HCT116 (cell line): ENCODE measurements around the gene MACC1. TPM values are rescaled to one million over a fixed set of nuclear protein-coding genes. Genes with fewer than 3 reads are reported as not detected.
"Not testable (repeated sequence)": the region's sequence is repeated elsewhere in the genome, so short reads cannot be mapped to it uniquely, and the experiment has no call there.

Source experiments
- ATAC-seq: fragments of 200-7000 bp; cut with Tn5 transposase; 2 replicates; pipeline ENCODE4 v1.9.1; 2020; ENCODE audit warnings: mild to moderate bottlenecking, moderate library complexity
- BruUV-seq: library from RNA; stranded (reverse); fragments of 400-500 nt; replicated peaks from 2 replicates; lab custom pipeline; 2021; lab: Mats Ljungman, UMichigan
- CTCF ChIA-PET: fragments of 300-600 bp; sonication (Branson Sonifier 250); formaldehyde crosslinking; loops from one replicate; lab custom pipeline; 2021; ENCODE audit warnings: antibody characterized with exemption; lab: Charles Lee
- POLR2A ChIA-PET: fragments of 300-600, 350-600 bp; sonication (Branson Sonifier 250); formaldehyde crosslinking; loops from one replicate; lab custom pipeline; 2021; ENCODE audit warnings: antibody characterized with exemption; lab: Charles Lee
- RAD21 ChIA-PET, 2 experiments: fragments of 300-600 bp; sonication (Branson Sonifier 250); formaldehyde crosslinking; loops; one replicate each; lab custom pipeline; 2023; ENCODE audit warnings: low total read pairs in 2 of 2; ENCODE audit not compliant: uncharacterized antibody in 2 of 2, unreplicated experiment in 2 of 2, low non-redundant PET in 1 of 2; lab: Charles Lee
- DNase-seq: peaks from one replicate; pipeline ENCODE4 v3.0.0-alpha.2; 2010; ENCODE audit warnings: low read depth, low spot score
- H2AFZ ChIP-seq: fragments of 200-600 bp; shearing (Covaris generic), sonication (generic); 2 replicates; pipeline ENCODE4 v1.6.1; 2017; ENCODE audit warnings: low read depth, mixed run types, mixed read lengths, antibody characterized with exemption, low read length; ENCODE audit not compliant: poor library complexity, severe bottlenecking
- H3K27ac ChIP-seq: 2 replicates; pipeline ENCODE4 v1.5.1; 2012; ENCODE audit warnings: low read depth, low read length
- H3K27me3 ChIP-seq: fragments of 200-600 bp; sonication (generic); 2 replicates; pipeline ENCODE4 v1.6.1; 2016; ENCODE audit warnings: mixed run types, low read length, mixed read lengths; ENCODE audit not compliant: insufficient read depth
- H3K36me3 ChIP-seq, 2 experiments: fragments of 200-500 bp in 1 of 2; fragments of 200-600 bp in 1 of 2; sonication (Bioruptor generic) in 1 of 2; sonication (generic) in 1 of 2; 2 replicates each; pipeline versions ENCODE4 v1.5.1 to v1.6.1; 2014 to 2016; ENCODE audit warnings: low read length in 2 of 2, inconsistent platforms in 1 of 2, mixed read lengths in 1 of 2, mixed run types in 1 of 2; ENCODE audit not compliant: insufficient read depth in 2 of 2, control insufficient read depth in 1 of 2
- H3K4me1 ChIP-seq, 2 experiments: fragments of 200-600 bp in 1 of 2; sonication (generic) in 1 of 2; 2 replicates each; pipeline versions ENCODE4 v1.5.1 to v1.6.1; 2012 to 2017; ENCODE audit warnings: low read length in 2 of 2, inconsistent platforms in 1 of 2, mild to moderate bottlenecking in 1 of 2, mixed read lengths in 1 of 2, mixed run types in 1 of 2, moderate library complexity in 1 of 2; ENCODE audit not compliant: insufficient read depth in 2 of 2, control insufficient read depth in 1 of 2
- H3K4me2 ChIP-seq: fragments of 200-600 bp; sonication (generic); 2 replicates; pipeline ENCODE4 v1.6.1; 2017; ENCODE audit warnings: mixed run types, low read length, mixed read lengths
- H3K4me3 ChIP-seq, 2 experiments: fragments of 200-600 bp in 1 of 2; sonication (generic) in 1 of 2; replicated peaks in 1 of 2; 2 replicates each; pipeline ENCODE4 v1.5.1; 2011 to 2016; ENCODE audit warnings: low read length in 2 of 2, control low read depth in 1 of 2, low read depth in 1 of 2, mild to moderate bottlenecking in 1 of 2, mixed read lengths in 1 of 2, mixed run types in 1 of 2
- H3K79me2 ChIP-seq: fragments of 200-600 bp; sonication (generic); 2 replicates; pipeline ENCODE4 v1.6.1; 2017; ENCODE audit warnings: mild to moderate bottlenecking, mixed run types, low read length, moderate library complexity, mixed read lengths; ENCODE audit not compliant: insufficient read depth
- H3K9ac ChIP-seq: fragments of 200-600 bp; sonication (generic); 2 replicates; pipeline ENCODE4 v1.6.1; 2016; ENCODE audit warnings: low read length, mixed read lengths
- H3K9me2 ChIP-seq: fragments of 200-600 bp; sonication (generic), shearing (Covaris generic); 2 replicates; pipeline ENCODE4 v1.6.1; 2017; ENCODE audit warnings: mixed run types, mild to moderate bottlenecking, moderate library complexity; ENCODE audit not compliant: insufficient read depth
- H3K9me3 ChIP-seq, 2 experiments: fragments of 200-500 bp in 1 of 2; fragments of 200-600 bp in 1 of 2; sonication (Bioruptor generic) in 1 of 2; sonication (generic) in 1 of 2; 2 replicates each; pipeline ENCODE4 v1.6.1; 2014 to 2017; ENCODE audit warnings: low read length in 2 of 2, mixed read lengths in 2 of 2, inconsistent platforms in 1 of 2, low read depth in 1 of 2, mild to moderate bottlenecking in 1 of 2, mixed run types in 1 of 2, moderate library complexity in 1 of 2; ENCODE audit not compliant: control insufficient read depth in 1 of 2, insufficient read depth in 1 of 2
- H4K20me1 ChIP-seq: fragments of 200-600 bp; sonication (generic), shearing (Covaris generic); 2 replicates; pipeline ENCODE4 v1.6.1; 2017; ENCODE audit warnings: mixed run types, mild to moderate bottlenecking, moderate library complexity; ENCODE audit not compliant: insufficient read depth
- CTCF ChIP-seq, 3 experiments: fragments of 200-600 bp in 1 of 3; sonication (generic) in 1 of 3; IDR thresholded peaks in 2 of 3; conservative IDR thresholded peaks in 1 of 3; 2 replicates each; pipeline ENCODE4 v1.5.1; 2012 to 2017; ENCODE audit warnings: low read depth in 2 of 3, low read length in 2 of 3, antibody characterized with exemption in 1 of 3, borderline replicate concordance in 1 of 3, control low read depth in 1 of 3, mild to moderate bottlenecking in 1 of 3, mixed read lengths in 1 of 3, mixed run types in 1 of 3, moderate library complexity in 1 of 3; ENCODE audit not compliant: insufficient read depth in 1 of 3
- EGR1 ChIP-seq: IDR thresholded peaks from 2 replicates; pipeline ENCODE4 v1.6.1; 2012; ENCODE audit warnings: low read depth
- EZH2phosphoT487 ChIP-seq: fragments of 200-600 bp; IDR thresholded peaks from 2 replicates; pipeline ENCODE4 v1.6.1; 2018; ENCODE audit warnings: antibody characterized with exemption, borderline replicate concordance
- MAX ChIP-seq: IDR thresholded peaks from 2 replicates; pipeline ENCODE4 v1.6.1; 2012
- POLR2A ChIP-seq: IDR thresholded peaks from 2 replicates; pipeline ENCODE4 v1.7.0; 2011; ENCODE audit warnings: borderline replicate concordance; ENCODE audit not compliant: insufficient read depth, insufficient read length; ENCODE audit errors: extremely low read depth
- SIN3A ChIP-seq: IDR thresholded peaks from 2 replicates; pipeline ENCODE4 v1.6.1; 2012; ENCODE audit warnings: low read depth
- SRF ChIP-seq: IDR thresholded peaks from 2 replicates; pipeline ENCODE4 v1.6.1; 2012; ENCODE audit warnings: low read depth
- YY1 ChIP-seq: IDR thresholded peaks from 2 replicates; pipeline ENCODE4 v1.6.1; 2011; ENCODE audit warnings: low read length, low read depth, moderate library complexity, mild to moderate bottlenecking; ENCODE audit not compliant: insufficient replicate concordance; ENCODE audit errors: extremely low read depth
- ZBTB33 ChIP-seq: IDR thresholded peaks from 2 replicates; pipeline ENCODE4 v1.6.1; 2011; ENCODE audit warnings: mild to moderate bottlenecking, low read length, moderate library complexity; ENCODE audit not compliant: insufficient replicate concordance; ENCODE audit errors: extremely low read depth
- ZNF274 ChIP-seq: fragments of 200-500 bp; sonication (Bioruptor generic); IDR thresholded peaks from 2 replicates; pipeline ENCODE4 v1.6.1; 2014; ENCODE audit warnings: mild to moderate bottlenecking, low read depth, low read length, inconsistent platforms
- intact Hi-C: fragments of 100-400 bp; cut with micrococcal nuclease; formaldehyde crosslinking; loops from 2 replicates; pipeline ENCODE4 v1.10.0; 2022
- total RNA-seq: library from RNA; stranded (reverse); gene quantifications from one replicate; pipeline ENCODE4 v1.2.1, GENCODE V29; 2021; ENCODE audit not compliant: unreplicated experiment

Gene MACC1
- total RNA-seq, 1 experiment from 2014 or later = 9.8 TPM

GRCh38 chr7:20121404-20121803 is 95.8 kb downstream of the MACC1 start (continued):
- TF ChIP-seq SIN3A (no peak), CTCF (IDR thresholded peaks at IDR 0.05 in 2 of 3, conservative IDR thresholded peaks at IDR 0.05 in 1 of 3; ENCODE audit: borderline replicate concordance in 1 of 3, insufficient read depth in 1 of 3, low read depth in 2 of 3, low read length in 2 of 3) (no peak), POLR2A (no peak), MAX (no peak)

GRCh38 chr7:20120611-20121168 is 96.5 kb downstream of the MACC1 start:
- H2AFZ ChIP-seq, intact Hi-C loops, POLR2A ChIA-PET, BruUV-seq, H3K4me2 ChIP-seq, H3K27me3 ChIP-seq, RAD21 ChIA-PET, H3K27ac ChIP-seq, H3K4me1 ChIP-seq, H3K9me3 ChIP-seq, CTCF ChIA-PET, H3K79me2 ChIP-seq, H4K20me1 ChIP-seq, ATAC-seq, H3K4me3 ChIP-seq, DNase-seq, H3K36me3 ChIP-seq, H3K9ac ChIP-seq, H3K9me2 ChIP-seq: not testable (repeated sequence)

GRCh38 chr7:20116869-20117268 is 100.3 kb downstream of the MACC1 start:
- ChIA-PET CTCF (no interaction called here), RAD21 (no interaction called here), POLR2A (no interaction called here)
- BruUV-seq = no TSS peak
- DNase-seq (no peak), ATAC-seq (no peak)
- Histone ChIP-seq H3K9ac (no peak overlapping the region), H3K27ac (no peak overlapping the region), H3K27me3 (no peaks in the 10 kb centered on the region), H3K9me2 (no peaks in the 10 kb centered on the region), H2AFZ (no peak overlapping the region), H3K9me3 (no peaks in the 10 kb centered on the region), H4K20me1 (no peaks in the 10 kb centered on the region), H3K4me2 (no peak overlapping the region), H3K79me2 (no peaks in the 10 kb centered on the region), H3K4me3 (no peak overlapping the region), H3K4me1 (no peaks in the 10 kb centered on the region), H3K36me3 (no peaks in the 10 kb centered on the region)
- intact Hi-C loops = no loop called here
- TF ChIP-seq ZNF274 (no peak), YY1 (no peak), CTCF (IDR thresholded peaks at IDR 0.05 in 2 of 3, conservative IDR thresholded peaks at IDR 0.05 in 1 of 3; ENCODE audit: borderline replicate concordance in 1 of 3, insufficient read depth in 1 of 3, low read depth in 2 of 3, low read length in 2 of 3) (no peak), SRF (no peak), EZH2phosphoT487 (no peak), POLR2A (no peak), ZBTB33 (no peak), EGR1 (no peak)
